ENCODE measurements around the gene C9orf50.

- TF ChIP-seq BHLHE40 (IDR thresholded peaks at IDR 0.05; ENCODE audit: borderline replicate concordance) (no peak), HDGF (IDR thresholded peaks at IDR 0.05; ENCODE audit: borderline replicate concordance) (no peak), FOXA1 (IDR thresholded peaks at IDR 0.05) (no peak), ELF4 (IDR thresholded peaks at IDR 0.05) (no peak), SP1 (IDR thresholded peaks at IDR 0.05) (no peak), SUZ12 (IDR thresholded peaks at IDR 0.05) (no peak), FOXK2 (IDR thresholded peaks at IDR 0.05) (no peak)
These were observed 19.7 kb downstream of the C9orf50 start for GRCh38 chr9:129601082-129601674.
